Thyroid gland (tissue), 4 donors: Measurements from ENCODE around the gene COL24A1. TPM values are rescaled to one million over a fixed set of nuclear protein-coding genes. Genes with fewer than 3 reads are reported as not detected.

Experiments
- DNase-seq, 2 donors: peaks; one replicate each; pipeline ENCODE4 v3.0.0-alpha.2; 2019
- H3K27ac ChIP-seq, 3 donors: fragments of 200-600 bp; sonication (generic); 1 replicate in 2 of 3; 2 replicates in 1 of 3; pipeline ENCODE4 v1.5.1; 2016 to 2019; ENCODE audit warnings: mild to moderate bottlenecking in 1 of 3, moderate library complexity in 1 of 3
- H3K27me3 ChIP-seq: fragments of 200-600 bp; sonication (generic); one replicate; pipeline ENCODE4 v1.5.1; 2019
- H3K36me3 ChIP-seq, 2 donors: fragments of 200-600 bp; sonication (generic); one replicate each; pipeline ENCODE4 v1.5.1; 2016 to 2019
- H3K4me1 ChIP-seq, 2 donors: fragments of 200-600 bp; sonication (generic); one replicate each; pipeline ENCODE4 v1.5.1; 2017 to 2019
- H3K4me3 ChIP-seq, 3 donors: fragments of 200-600 bp; sonication (generic); replicated peaks in 1 of 3; 1 replicate in 2 of 3; 2 replicates in 1 of 3; pipeline ENCODE4 v1.5.1; 2016; ENCODE audit warnings: mild to moderate bottlenecking in 1 of 3
- H3K9me3 ChIP-seq: fragments of 200-600 bp; sonication (generic); one replicate; pipeline ENCODE4 v1.5.1; 2017
- POLR2A ChIP-seq, 2 donors: fragments of 450-650 bp; IDR thresholded peaks; one replicate each; pipeline ENCODE4 v1.6.1; 2017; ENCODE audit warnings: antibody characterized with exemption in 2 of 2, mild to moderate bottlenecking in 2 of 2, moderate library complexity in 1 of 2
- WGBS, 2 donors: methylation state at CpG; one replicate each; pipeline ENCODE4 v1.1.5; 2017; 5-methylcytosine and 5-hydroxymethylcytosine counted together
- intact Hi-C: fragments of 100-400 bp; cut with DNase I; formaldehyde crosslinking; loops from one replicate; pipeline ENCODE4 v1.15.1; 2023
- total RNA-seq, 4 donors: library from RNA; depleted of rRNA; stranded (reverse); fragments of >200 nt; gene quantifications; one replicate each; pipeline ENCODE4 v1.2.3, GENCODE V29; 2016
- TF ChIP-seq, protein P1 (sequence below), 6 experiments: fragments of 200-600 bp in 3 of 6; fragments of 450-650 bp in 3 of 6; sonication (generic) in 3 of 6; IDR thresholded peaks; one replicate each; pipeline ENCODE4 v1.5.1; 2016 to 2019; ENCODE audit warnings: antibody characterized with exemption in 6 of 6, mild to moderate bottlenecking in 2 of 6, inconsistent platforms in 1 of 6, moderate library complexity in 1 of 6

The COL24A1 gene
- total RNA-seq, 4 donors from 2014 or later = 0.27 to 0.89 (median 0.46) TPM

GRCh38 chr1:86200901-86201300, 44.3 kb upstream of the COL24A1 start:
- no peaks in the 10 kb centered on the region for H3K27me3 ChIP-seq
- no peak overlapping the region for H3K27ac ChIP-seq
- no peaks in the 10 kb centered on the region for H3K9me3 ChIP-seq
- no peak overlapping the region for H3K4me3 ChIP-seq
- intact Hi-C loops = no loop called here
- TF ChIP-seq POLR2A (IDR thresholded peaks at IDR 0.05) = no peak
- TF ChIP-seq, protein P1, sequence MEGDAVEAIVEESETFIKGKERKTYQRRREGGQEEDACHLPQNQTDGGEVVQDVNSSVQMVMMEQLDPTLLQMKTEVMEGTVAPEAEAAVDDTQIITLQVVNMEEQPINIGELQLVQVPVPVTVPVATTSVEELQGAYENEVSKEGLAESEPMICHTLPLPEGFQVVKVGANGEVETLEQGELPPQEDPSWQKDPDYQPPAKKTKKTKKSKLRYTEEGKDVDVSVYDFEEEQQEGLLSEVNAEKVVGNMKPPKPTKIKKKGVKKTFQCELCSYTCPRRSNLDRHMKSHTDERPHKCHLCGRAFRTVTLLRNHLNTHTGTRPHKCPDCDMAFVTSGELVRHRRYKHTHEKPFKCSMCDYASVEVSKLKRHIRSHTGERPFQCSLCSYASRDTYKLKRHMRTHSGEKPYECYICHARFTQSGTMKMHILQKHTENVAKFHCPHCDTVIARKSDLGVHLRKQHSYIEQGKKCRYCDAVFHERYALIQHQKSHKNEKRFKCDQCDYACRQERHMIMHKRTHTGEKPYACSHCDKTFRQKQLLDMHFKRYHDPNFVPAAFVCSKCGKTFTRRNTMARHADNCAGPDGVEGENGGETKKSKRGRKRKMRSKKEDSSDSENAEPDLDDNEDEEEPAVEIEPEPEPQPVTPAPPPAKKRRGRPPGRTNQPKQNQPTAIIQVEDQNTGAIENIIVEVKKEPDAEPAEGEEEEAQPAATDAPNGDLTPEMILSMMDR (IDR thresholded peaks at IDR 0.05) = no peak
- no peaks in the 10 kb centered on the region for H3K36me3 ChIP-seq
- no peaks in the 10 kb centered on the region for H3K4me1 ChIP-seq
- 57 to 69% methylated on average over 8 of the region's 8 CpGs for WGBS, 2 donors
- no peak for DNase-seq

- Histone ChIP-seq H3K9me3 (no peaks in the 10 kb centered on the region), H3K27ac (no peak overlapping the region), H3K27me3 (no peaks in the 10 kb centered on the region), H3K36me3 (no peaks in the 10 kb centered on the region), H3K4me3 (no peak overlapping the region), H3K4me1 (no peaks in the 10 kb centered on the region)
- intact Hi-C loops = no loop called here
- WGBS, 2 donors = 52 to 53% methylated on average over 1 of the region's 1 CpG
- TF ChIP-seq POLR2A (IDR thresholded peaks at IDR 0.05) = no peak
- TF ChIP-seq, protein P1 (IDR thresholded peaks at IDR 0.05) = no peak
- no peak for DNase-seq
Observed at GRCh38 chr1:86197206-86197855, 40.8 kb upstream of the COL24A1 start.

DNA sequence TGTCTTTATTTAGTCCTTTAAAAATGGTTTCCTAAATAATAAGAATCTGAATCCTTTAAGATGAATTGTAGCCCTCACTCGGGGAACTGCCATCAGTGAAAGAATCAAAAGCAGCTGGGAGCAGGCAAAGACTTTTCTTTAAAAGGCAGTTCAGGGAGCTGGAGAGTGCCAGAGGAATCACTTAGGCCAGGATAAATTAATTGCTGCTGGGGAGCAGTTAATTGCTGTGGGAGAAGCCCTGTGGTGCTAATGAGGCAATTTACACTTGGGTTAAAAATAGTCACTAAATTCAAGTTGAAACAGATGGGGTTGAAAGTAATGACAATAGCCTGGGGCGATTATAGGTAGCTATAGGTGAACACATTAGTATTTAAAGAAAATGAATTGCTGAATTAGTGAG, 38.7 kb upstream of the COL24A1 start:
- intact Hi-C loops = no loop called here
- no peaks in the 10 kb centered on the region for H3K36me3 ChIP-seq
- no peaks in the 10 kb centered on the region for H3K4me1 ChIP-seq
- TF ChIP-seq, protein P1 (IDR thresholded peaks at IDR 0.05) = no peak
- TF ChIP-seq POLR2A (IDR thresholded peaks at IDR 0.05) = no peak
- 52 to 56% methylated on average over 2 of the region's 2 CpGs for WGBS, 2 donors
- H3K9me3 ChIP-seq = no peaks in the 10 kb centered on the region
- no peak overlapping the region for H3K27ac ChIP-seq
- H3K4me3 ChIP-seq = no peak overlapping the region
- no peak for DNase-seq
- H3K27me3 ChIP-seq = no peaks in the 10 kb centered on the region

GRCh38 chr1:86194491-86195034, 38.0 kb upstream of the COL24A1 start:
- Histone ChIP-seq H3K4me3 (no peak overlapping the region), H3K27ac (no peak overlapping the region), H3K36me3 (no peaks in the 10 kb centered on the region), H3K9me3 (no peaks in the 10 kb centered on the region), H3K4me1 (no peaks in the 10 kb centered on the region), H3K27me3 (no peaks in the 10 kb centered on the region)
- 68% methylated on average over 4 of the region's 4 CpGs for WGBS, 2 donors
- intact Hi-C loops = no loop called here
- no peak for DNase-seq
- TF ChIP-seq, protein P1 (IDR thresholded peaks at IDR 0.05) = no peak
- no peak for TF ChIP-seq POLR2A (IDR thresholded peaks at IDR 0.05)

- Histone ChIP-seq H3K9me3 (no peaks in the 10 kb centered on the region), H3K36me3 (no peaks in the 10 kb centered on the region), H3K4me1 (no peaks in the 10 kb centered on the region), H3K27ac (no peak overlapping the region), H3K4me3 (no peak overlapping the region), H3K27me3 (no peaks in the 10 kb centered on the region)
- 93% methylated on average over 1 of the region's 1 CpG for WGBS, 2 donors
- DNase-seq = no peak
- TF ChIP-seq, protein P1 (IDR thresholded peaks at IDR 0.05) = no peak
- TF ChIP-seq POLR2A (IDR thresholded peaks at IDR 0.05) = no peak
- intact Hi-C loops = no loop called here
Observed at GRCh38 chr1:86192417-86192816, 35.8 kb upstream of the COL24A1 start.
